H1 (cell line): ENCODE measurements around the gene SPATA19. TPM values are rescaled to one million over a fixed set of nuclear protein-coding genes. Genes with fewer than 3 reads are reported as not detected.

Source experiments
- CTBP2 ChIP-seq: IDR thresholded peaks from 2 replicates; pipeline ENCODE4 v1.7.0; 2011; ENCODE audit warnings: borderline replicate concordance, mild to moderate bottlenecking, moderate library complexity, mixed read lengths, low read length; ENCODE audit not compliant: insufficient read depth, insufficient read length
- EP300 ChIP-seq, 2 experiments: IDR thresholded peaks; 1 replicate in 1 of 2; 2 replicates in 1 of 2; pipeline ENCODE4 v1.6.1; 2011 to 2012; ENCODE audit warnings: low read depth in 2 of 2, low read length in 2 of 2, mild to moderate bottlenecking in 2 of 2, borderline replicate concordance in 1 of 2, inconsistent platforms in 1 of 2, moderate library complexity in 1 of 2
- GTF2F1 ChIP-seq: IDR thresholded peaks from 2 replicates; pipeline ENCODE4 v1.6.1; 2012; ENCODE audit warnings: low read depth, low read length, improper control_type of control experiment, borderline replicate concordance
- SAP30 ChIP-seq: fragments of 300-600 bp; sonication (generic); IDR thresholded peaks from 2 replicates; pipeline ENCODE4 v1.7.1; 2012; ENCODE audit warnings: low read length, moderate library complexity, mild to moderate bottlenecking, inconsistent platforms; ENCODE audit not compliant: insufficient read depth, insufficient replicate concordance
- TAF7 ChIP-seq: optimal IDR thresholded peaks from 2 replicates; pipeline ENCODE3; 2011; ENCODE audit warnings: low read depth, mild to moderate bottlenecking, inconsistent platforms, low read length, moderate library complexity, borderline replicate concordance
- USF2 ChIP-seq: IDR thresholded peaks from 2 replicates; pipeline ENCODE4 v1.6.1; 2011; ENCODE audit warnings: low read length, improper control_type of control experiment
- polyA plus RNA-seq, 7 experiments: library from polyadenylated mRNA; depleted of rRNA in 3 of 7; stranded (reverse) in 5 of 7; unstranded in 2 of 7; fragments of >200 nt in 5 of 7; fragments of 200-250 nt in 2 of 7; gene quantifications; 1 replicate in 5 of 7; 2 replicates in 1 of 7; 4 replicates in 1 of 7; pipeline versions ENCODE4 v1.2.1 to v1.2.3, GENCODE V29; 2011 to 2013; ENCODE audit warnings: missing spikeins in 2 of 7, mixed read lengths in 2 of 7
- total RNA-seq: library from RNA; stranded (reverse); fragmentation: NEBNext Ultra II Directional; extraction: Animal tissue kit (Norgen Biotek cat#: 25700); gene quantifications from 2 replicates; pipeline ENCODE4 v1.2.1, GENCODE V29; 2021

SPATA19 gene
- total and polyA plus RNA-seq, 2 of the 8 experiments (the other 6 are each of a cell fraction or from before 2014, with no cell fraction given), result not detected

GRCh38 chr11:133845413-133845812, at the start of gene SPATA19 (continued):
- no peak for TF ChIP-seq GTF2F1
- no peak for TF ChIP-seq USF2
- no peak for TF ChIP-seq SAP30
- no peak for TF ChIP-seq EP300 (IDR thresholded peaks at IDR 0.05; ENCODE audit: borderline replicate concordance in 1 of 2, low read depth in 2 of 2, low read length in 2 of 2)
- no peak for TF ChIP-seq TAF7
- TF ChIP-seq CTBP2, result no peak
